GM21737 (cell line): ENCODE data around the gene STK10.

Experiments
- ATAC-seq: cut with Tn5 transposase; IDR thresholded peaks from one replicate; pipeline ENCODE4 v1.9.1; 2021; ENCODE audit warnings: mild to moderate bottlenecking, moderate library complexity; ENCODE audit not compliant: unreplicated experiment

Gene STK10

DNA sequence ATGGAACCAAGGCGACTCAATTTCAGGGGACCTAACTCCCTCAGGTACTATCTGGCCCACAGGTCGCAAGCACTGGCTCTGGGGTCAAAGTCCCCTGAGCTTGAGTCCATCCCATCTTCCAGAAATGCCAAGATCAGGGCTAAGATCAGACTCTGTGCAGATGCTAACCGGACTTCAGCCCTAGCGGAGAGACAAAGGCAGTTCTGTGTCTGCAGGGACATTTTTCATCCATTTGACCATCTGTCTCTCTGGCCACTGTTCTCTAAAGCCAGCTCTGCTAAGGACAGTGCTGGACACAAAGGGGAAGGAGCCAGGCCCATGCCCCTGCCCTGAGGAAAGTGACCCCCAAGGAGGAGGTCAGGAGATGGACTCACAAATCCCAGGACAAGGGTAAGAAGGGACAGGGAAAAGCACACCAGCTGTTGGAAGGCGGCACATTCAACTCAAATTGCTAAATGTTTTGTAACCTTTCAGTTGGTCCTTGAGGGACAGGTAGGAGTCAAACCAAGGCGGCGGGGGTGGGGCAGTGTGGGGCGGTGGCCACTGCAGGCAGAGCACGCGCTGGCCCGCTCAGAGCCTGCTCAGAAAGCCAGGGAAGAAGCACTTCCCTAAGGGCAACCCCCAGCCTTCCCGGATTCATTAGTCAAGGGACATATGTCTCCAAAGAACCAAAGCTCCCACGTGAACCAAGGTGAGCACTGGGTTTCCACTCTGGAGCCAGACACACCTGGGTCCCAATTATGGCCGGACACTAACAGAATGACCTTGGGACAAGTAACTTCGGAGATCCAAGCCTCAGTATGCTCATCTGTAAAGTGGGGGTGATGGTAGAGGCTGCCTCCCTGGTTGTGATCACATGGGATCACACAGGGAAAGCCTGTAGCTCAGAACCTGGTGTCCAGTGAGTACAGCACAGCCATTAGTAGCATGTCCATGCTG lies 42.8 kb downstream of the STK10 start:
- no peak for ATAC-seq

- peak; percentile 54 for ATAC-seq
These were observed 43.7 kb downstream of the STK10 start for GRCh38 chr5:172144291-172144815.

DNA sequence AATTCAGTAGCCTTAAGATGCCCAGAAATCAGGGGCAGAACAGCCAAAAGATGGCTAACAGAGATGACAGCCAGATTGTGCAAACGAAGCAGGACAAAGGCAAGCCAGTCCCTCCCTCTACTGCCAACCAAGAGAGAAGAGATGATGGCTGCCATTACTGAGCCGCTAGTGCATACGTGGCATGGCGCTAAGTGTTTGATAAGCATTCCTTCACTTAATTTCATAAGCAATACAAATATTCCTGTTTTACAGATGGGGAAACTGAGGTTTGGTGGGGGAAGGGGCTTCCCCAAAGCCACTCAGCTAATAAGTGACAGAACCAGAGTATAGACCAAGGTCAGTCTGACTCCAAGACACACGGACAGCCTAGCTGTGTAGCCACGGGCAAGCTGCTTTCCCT lies 44.1 kb downstream of the STK10 start:
- no peak for ATAC-seq

GRCh38 chr5:172142709-172143215 lies 45.3 kb downstream of the STK10 start:
- ATAC-seq = no peak

GRCh38 chr5:172141949-172142319 lies 46.1 kb downstream of the STK10 start:
- ATAC-seq = no peak

DNA sequence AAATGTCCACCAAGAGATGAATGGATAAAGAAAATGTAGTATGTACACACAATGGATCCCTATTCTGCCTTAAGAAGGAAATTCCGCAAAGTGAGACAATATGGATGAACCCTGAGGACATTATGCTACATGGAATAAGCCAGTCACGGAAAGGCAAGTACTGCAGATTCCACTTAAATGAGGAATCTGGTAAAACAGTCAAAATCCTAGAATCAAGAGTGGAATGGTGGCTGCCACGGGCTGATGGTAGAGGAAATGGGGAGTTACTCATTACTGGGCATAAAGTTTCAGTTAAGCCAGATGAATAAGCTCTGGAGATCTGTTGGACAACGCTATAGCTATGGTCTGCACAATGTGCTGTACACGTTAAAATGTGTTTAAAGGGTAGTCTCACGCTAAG lies 47.2 kb downstream of the STK10 start:
- ATAC-seq = no peak

DNA sequence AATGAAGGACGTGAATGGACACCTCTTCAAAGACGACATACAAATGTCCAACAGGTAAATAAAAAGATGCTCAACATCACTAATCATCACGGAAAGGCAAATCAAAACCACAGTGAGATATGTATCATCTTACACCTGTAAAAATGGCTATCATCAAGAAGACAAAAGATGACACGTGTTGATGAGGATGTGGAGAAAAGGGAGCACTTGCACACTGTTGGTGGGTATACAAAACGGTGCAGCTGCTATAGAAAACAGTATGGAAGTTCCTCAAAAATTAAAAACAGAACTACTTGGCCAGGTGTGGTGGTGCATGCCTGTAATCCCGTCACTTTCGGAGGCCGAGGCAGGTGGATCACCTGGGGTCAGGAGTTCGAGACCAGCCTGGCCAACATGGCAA lies 47.9 kb downstream of the STK10 start:
- no peak for ATAC-seq

DNA sequence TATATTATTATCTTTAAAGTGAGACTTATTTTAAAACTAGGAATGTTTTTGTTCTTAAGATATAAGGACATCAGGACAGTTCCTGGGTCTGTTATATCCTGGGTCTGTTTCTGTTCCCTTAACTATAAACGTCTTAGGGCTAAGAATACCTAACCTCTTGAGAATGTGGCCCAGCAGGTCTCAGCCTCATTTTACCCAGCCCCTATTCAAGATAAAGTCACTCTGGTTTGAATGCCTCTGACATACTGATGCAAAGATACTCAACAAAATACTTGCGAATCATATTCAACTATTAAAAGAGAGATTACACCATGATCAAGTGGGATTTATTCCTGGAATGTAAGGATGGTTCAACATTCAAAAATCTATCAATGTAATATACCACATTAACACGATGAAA lies 51.0 kb downstream of the STK10 start:
- no peak for ATAC-seq

DNA sequence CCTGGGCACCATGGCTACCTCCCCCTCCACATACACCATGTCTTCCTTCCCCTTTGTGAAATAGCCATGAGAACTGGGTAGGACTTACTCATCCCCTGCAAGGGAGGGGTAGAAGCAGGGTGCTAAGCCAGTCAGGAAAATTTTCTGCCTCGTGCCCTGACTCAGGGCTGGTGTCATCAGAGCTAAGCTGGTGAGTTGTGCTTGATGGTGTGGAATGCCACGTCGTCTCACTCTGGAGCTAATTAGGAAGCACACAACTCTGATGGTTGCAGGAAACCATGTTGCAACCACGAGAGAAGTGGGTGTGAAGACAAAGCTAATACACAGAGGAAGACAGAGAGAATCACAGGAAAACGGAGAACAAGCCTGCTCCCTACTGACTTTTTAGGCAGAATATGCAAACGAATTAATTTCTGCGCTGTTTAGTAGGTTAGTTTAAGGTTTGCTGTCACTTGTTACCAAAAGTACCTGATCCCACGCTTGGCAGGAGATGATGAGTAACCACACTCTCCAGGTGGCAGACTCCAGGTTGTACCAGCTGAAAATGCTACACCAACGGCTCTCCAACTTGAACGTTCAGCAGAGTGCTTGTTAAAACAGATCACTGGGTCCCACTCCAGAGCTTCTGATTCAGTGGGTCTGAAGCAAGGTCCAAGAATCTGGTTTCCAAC lies 54.5 kb downstream of the STK10 start:
- ATAC-seq = no peak

DNA sequence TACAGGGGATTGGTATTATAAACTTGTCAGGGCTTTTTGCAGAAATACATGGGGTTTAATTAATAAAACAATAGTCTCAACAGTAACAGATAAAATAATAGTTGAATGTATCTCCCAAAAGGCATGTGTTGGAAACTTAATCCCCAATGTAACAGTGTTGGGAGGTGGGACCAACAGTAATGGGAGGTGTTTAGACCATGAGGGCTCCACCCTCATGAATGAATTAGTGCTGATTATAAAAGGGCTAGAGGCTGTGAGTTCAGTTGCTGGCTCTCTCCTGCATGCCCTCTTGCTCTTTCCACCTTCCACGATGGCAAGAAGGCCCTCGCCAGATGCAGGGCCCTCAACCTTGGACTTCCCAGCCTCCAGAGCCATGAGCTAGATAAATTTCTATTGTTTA lies 56.3 kb downstream of the STK10 start:
- ATAC-seq = no peak

DNA sequence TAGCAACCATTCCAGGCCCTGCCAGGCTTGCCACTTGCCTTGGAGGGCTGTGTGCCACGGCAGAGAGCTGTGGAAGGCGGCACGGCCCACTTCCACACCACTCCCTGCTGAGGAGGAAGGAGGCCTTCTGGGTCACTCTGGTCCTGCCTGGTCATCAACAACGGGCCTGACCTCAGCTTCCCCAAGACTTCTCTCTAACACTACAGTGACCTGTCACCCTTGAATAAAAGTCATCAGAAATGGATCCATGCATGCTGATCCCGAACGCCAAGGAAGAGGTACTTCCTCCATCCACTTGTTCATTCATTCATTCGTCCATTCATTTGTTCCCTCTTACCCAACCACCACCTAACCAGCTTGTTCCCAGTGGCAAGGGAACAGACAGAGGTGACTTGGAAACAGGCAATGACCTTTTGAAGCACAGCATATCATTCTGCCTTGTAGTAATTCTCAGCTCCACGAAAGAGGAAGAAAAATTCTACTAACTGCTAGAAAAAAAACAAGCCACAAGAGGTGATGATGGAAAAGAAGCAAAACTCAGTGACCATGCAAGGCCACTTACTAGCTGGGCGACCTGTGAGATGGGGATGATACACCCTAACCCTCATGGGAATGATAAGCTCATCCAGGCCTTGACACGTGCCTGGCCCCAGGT lies 58.6 kb downstream of the STK10 start:
- ATAC-seq = no peak

DNA sequence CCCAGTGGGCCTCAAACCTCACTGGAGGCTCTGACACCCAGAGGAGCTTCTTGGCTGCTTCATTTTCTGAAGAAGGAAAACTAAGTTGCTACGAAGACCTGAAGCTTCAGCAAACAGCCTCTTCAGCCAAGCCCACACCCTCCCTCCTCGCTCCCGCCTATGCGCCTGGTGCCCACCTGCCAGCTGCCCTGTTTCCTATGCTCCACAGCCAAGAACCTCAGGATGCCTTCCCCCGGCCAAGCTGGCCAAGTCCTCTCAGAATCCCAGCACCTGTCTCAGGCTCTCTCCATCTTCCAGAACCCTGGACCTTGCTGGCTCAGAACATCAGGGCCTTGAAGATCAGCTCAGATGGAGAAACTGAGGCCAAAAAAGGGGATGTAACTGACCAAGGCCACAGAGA lies 60.4 kb downstream of the STK10 start:
- no peak for ATAC-seq

- ATAC-seq = no peak
These were observed 64.7 kb downstream of the STK10 start for GRCh38 chr5:172123269-172123692.

- no peak for ATAC-seq
These were observed 67.9 kb downstream of the STK10 start for GRCh38 chr5:172119921-172120688.

GRCh38 chr5:172118891-172119290 lies 69.1 kb downstream of the STK10 start:
- no peak for ATAC-seq

GRCh38 chr5:172117977-172118701 lies 69.9 kb downstream of the STK10 start:
- no peak for ATAC-seq

- no peak for ATAC-seq
These were observed 72.5 kb downstream of the STK10 start for GRCh38 chr5:172115541-172115982.

GRCh38 chr5:172114875-172115422 lies 73.1 kb downstream of the STK10 start:
- ATAC-seq = peak; percentile 50

- ATAC-seq = no peak
These were observed 75.0 kb downstream of the STK10 start for GRCh38 chr5:172113036-172113435.

- no peak for ATAC-seq
These were observed 76.2 kb downstream of the STK10 start for GRCh38 chr5:172111852-172112225.
